NCI-H82 treated with DMSO at 0.1 percent for 48 hours (cell line): ENCODE results near the gene L1CAM.
"Not testable (repeated sequence)": the region's sequence is repeated elsewhere in the genome, so short reads cannot be mapped to it uniquely, and the experiment has no call there.

ENCODE experiments used
- DNase-seq: peaks from one replicate; lab custom pipeline; 2025; ENCODE audit not compliant: unreplicated experiment; lab: John Stamatoyannopoulos, UW

The L1CAM gene

DNA sequence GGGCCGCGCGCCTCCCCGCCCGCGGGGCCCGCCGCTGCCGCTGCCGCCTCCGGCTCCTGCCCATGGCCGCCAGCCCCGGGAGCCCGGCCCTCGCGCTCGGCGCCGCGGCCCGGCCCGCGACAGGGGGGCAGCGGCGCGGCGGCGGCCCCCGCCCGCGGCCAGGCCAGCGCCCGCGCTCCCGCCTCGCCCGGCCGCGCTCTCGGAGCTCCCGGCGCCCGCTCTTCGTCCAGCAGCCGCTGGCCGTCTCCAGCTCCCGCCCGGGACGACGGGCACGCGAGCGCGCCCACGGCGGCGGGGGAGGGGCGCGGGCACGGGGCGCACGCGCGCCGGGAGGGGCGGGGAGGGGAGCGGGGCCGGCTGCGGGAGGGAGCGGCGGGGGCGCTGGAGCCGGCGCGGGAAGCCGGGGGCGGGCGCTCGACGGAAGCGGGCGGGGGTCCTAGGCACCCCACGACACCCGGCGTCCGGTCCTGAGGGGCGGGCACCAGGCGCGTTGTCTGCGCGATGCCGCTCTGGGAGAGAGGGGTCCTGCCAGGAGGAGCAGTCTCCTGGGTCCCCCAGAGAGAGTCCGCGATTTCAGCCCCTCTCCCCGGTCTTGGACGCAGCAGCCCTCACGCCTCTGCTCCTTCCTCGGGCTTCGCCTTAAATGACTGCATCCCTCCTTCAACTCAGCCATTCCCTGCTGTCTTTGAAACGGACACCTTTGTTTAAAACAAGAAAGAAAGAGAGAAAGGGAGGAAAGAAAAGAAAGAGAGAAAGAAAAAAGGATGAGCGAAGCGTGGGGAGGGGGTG, 55.1 kb downstream of the L1CAM start:
- DNase-seq, result no peak

DNA sequence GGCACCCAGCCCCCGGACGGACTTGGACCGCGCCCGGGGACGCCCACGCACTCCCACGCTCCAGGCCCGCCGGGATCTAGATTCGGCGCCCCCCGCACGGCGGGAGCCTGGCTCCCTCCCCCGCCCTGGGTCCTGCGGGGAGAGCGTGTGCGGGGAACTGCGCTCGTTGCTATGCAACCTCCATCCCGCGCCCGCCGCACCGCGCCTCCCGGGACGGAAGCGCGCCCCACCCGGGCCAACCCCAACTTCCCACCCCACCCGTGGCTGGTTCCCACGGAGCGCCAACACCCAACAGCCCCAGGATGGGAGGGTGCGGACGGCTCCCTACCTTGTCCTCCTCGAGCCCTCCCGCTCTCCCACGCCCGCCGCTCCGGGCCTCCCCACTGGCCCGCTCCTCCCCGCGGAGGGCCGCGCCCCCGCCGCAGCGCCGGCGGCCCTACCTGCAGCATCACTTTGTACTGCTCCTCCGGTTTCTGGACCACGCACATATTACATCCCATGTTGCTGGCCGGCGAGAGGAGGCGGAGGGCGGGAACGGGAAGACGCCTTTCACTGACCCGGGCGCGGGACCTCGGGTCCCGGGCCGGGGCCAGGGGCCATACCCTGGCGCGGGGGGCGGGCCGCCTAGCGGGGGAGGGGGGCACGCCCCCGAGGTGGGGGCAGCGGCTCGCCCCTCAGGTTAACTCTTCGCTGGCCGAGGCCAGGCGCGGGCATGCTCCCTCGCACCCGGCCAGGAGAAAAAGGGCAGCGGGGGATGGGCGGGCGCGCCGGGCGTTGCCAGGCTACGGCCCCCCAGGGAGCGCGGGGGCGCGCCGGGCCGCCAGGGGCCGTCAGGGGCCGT, 56.0 kb downstream of the L1CAM start, which contains the start of gene PDZD4:
Gene PDZD4 (minus strand): TSS at position 746 of the 841 bp plus-strand sequence. CDS start 246 bp downstream, at position 500.
- DNase-seq, result no peak

GRCh38 chrX:153829549-153829798, 56.5 kb downstream of the L1CAM start:
- no peak for DNase-seq

DNA sequence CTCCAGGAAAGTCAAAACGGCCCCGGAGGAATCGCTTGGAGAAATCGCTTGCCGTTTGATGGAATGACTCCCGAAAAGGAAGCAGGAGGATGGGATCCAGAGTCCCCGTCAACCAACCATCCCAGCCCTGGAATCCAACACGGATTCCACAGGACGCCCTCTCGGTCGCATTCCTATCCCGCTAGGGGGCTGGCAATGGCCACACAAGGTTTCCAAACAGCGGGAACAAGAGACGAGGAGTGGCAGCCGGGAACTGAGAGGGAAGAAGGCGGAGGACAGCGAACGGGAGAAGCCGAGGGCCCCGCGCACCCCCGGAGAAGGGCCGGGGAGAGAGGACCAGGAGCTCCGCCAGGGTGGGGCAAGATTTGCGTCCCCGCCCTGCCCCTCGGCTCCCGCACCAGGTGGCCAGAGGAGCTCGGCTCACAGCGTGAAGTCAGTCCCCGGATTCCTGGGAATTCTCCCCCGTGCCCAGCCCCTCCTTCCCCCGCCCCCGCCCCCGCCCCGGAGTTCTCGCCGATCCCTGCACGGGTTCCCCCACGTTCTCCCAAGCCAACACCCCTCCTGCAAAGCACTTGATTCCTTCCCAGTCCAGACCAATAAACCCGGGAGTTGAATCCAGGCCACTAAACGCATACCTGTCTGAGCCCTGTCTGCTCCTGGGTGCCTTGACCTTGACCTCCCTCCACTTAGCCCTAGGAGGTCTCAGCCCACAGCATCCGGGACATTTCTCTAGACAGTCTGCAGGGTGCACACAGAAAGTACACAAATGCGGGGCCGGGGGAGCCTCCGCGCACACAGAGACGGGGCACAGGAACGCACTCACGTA, 57.0 kb downstream of the L1CAM start:
- DNase-seq, result no peak

DNA sequence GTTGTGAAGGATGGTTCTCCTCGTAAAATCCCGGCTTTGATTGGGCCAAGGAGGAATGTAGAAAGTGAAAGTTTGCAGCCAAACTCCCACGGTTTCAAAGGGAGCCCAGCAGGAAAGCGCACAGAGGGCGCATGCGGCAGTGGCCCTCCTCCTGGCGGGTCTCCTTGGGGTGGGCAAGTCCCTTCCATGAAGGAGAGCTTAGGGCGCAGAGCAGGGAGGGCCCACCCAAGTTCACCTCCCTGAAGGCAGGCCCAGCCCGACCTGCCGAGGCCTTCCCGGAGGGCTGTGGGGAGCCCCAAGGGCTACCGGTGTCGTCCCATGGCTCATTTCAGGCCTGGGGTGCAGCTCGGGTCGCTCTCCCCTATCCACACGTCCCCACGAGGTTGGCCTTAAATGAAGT, 57.7 kb downstream of the L1CAM start:
- DNase-seq, result no peak

- DNase-seq, result no peak
Observed at GRCh38 chrX:153827903-153828302, 58.1 kb downstream of the L1CAM start.

DNA sequence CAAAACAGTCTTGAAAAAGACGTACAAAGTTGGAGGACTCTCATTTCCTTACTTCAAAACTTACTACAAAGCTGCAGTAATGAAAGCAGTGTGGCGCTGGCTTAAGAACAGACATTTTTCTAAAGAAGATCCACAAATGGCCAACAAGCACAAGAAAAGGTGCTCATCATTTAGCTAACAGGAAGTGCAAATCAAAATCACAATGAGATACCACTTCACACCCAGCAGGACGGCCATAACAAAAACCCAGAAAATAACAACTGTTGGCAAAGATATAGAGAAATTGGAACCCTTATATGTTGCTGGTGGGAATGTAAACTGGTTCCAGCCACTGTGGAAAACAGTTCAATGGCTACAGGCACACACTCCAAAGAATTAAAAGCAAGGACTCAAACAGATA, 59.0 kb downstream of the L1CAM start:
- DNase-seq, result no peak

DNA sequence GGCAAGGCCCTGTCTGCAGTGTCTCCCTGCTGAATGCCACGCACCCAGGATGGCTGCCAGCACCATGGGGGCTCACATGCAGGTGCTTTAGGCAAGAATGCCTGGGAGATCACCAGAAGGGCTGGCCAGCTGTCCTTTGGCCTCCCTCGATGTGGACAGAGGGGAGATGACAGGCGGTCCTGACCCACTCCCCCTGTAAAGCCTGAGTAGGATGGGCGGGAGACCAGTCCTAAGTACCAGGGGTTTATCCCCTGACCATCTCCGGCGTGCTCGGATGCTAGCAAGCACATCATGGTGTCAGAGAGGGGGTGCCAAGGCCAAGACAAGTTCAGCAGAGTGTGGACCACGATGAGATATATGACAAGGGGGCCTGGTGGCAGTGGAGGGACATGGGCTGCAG, 60.9 kb downstream of the L1CAM start:
- DNase-seq, result no peak

DNA sequence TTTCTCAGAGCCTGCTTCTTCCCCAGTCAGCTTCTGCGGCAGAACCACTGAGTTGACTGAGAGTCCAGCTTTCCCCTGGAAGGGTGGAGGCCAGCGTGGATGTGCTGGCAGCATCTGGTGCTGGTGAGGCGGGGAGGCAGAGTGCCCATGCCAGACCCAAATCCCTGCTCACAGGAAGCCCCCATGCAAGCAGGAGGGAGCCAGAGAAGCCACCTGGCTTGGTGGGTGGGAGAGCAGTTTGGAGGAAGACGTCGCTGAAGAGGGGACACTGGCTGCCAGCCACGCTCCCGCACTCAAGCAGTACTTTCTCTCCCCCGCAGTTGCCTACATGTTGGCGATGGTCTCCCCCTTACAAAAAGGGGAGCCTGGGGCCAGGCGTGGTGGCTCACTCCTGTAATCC, 61.6 kb downstream of the L1CAM start:
- no peak for DNase-seq

- no peak for DNase-seq
Observed at GRCh38 chrX:153821066-153821465, 64.9 kb downstream of the L1CAM start.

- no peak for DNase-seq
Observed at GRCh38 chrX:153820601-153821000, 65.4 kb downstream of the L1CAM start.

- DNase-seq, result no peak
Observed at GRCh38 chrX:153819384-153820040, 66.5 kb downstream of the L1CAM start.

DNA sequence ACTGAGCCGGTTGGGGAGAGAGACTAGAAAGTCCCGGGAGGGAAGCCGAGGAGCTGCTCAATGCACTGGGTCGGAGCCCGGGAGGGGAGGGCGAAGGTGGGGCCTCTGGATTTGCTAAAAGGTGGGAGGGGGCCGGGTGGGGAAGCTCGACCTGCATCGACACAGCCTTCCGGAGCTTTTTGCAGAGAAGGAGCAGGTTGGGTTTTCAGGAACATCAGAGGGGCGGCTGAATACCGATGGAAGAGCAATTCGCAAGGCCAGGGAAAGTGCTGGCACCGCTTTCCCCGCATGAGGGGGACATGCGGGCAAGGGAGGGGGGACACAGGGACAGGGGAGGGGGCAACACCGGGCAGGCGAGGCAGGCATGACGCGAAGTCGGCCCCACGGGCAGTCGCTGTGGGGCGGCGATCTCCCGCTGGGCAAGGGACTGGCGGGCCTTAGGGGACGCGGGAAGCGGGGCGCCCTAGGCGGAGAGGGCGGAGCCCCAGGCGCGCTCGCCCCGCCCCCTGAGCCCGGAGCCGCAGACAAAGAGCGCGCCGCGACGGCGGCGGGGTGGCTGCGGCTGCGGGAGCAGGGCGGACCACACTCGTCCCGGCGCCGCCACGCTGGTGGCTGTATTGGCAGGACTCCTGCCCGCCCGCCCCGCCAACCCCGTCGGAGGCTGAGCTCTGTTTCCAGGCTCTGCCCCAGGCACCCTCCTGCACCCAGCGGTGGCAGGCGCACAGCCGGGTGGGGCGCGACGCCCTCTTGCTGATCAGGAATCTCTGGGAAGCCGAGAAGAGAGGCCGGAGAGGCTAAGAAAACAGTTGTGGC, 67.2 kb downstream of the L1CAM start:
- no peak for DNase-seq

DNA sequence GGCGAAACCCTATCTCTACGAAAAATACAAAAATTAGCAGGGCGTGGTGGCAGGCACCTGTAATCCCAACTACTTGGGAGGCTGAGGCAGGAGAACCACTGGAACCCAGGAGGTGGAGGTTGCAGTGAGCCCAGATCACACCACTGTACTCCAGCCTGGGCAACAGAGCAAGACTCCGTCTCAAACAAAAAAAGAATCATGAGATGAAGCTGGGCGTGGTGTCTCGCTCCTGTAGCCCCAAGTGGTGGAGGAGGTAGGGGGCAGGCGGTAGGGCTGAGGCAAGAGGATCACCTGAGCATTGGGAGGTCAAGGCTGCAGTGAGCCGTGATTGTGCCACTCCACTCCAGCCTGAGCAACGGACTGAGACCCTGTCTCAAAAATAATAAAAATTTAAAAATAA, 67.9 kb downstream of the L1CAM start:
- not testable (repeated sequence) for DNase-seq

DNA sequence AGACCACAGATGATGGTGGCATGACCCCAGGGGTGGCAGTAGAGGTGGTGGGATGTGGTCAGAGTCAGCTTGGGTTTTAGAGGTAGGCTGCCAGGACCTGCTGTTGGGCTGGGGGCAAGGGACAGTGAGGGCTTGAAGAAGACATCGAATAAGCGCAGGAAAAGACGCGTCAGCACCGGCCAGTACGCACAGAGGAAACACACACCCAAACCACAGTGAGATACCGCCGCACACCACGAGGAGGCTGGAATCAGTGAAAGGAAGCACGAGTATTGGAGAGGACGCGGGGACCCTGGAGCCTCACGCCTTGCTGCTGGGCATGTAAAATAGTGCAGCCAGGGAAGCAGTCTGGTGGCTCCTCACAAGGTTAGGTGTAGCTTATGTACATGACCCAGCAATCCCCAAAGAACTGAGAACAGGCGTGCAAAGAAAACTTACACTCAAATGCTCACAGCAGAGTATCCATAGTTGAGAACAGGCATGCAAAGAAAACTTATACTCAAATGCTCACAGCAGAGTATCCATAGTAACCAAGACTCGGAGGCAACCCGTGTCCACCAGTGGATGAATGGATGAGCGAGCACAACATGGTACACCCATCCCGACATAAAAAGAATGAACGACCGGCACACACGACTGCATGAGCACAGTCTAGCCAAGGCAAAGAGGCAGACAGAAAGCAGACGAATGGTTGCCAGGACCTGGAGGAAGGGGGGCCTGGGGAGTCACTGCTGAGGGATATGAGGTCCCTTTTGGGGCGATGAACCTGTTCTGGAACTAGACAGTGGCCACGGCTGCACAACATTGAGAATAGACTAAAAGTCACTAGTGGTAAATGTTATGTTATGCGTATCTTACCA, 68.9 kb downstream of the L1CAM start:
- no peak for DNase-seq

DNA sequence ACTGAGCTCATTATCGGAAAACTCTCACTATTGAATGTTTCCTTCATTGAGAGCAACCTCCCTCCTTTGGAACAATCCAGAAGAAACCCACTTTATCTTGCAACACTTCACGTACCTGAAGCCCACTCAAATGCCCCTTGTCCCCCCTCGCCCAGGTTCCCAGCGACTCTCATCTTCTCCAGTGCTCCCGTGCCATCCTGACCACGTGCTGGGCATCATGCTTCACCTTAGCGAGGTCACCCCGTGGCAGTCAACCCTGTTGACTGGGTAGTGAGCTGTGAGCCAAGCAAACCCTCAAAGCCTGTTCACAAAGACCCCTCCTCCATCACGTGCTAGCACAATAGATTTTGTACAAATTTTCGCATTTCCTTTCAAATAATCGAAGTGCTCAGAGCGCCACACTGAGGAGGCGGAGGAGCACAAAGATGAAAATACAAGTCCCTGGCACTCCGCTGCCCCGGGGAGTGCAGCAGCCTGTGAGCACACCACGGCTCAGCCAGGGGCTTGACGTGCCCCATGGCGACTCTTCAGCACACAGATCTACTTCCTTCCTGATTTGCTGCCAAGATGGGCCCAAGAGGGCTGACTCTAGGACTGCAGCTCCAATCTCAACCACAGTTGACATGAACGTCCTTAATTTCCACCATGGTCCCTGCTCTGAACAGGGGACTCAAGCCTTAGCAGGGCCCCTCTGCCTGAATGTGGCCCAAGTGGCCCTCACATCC, 71.2 kb downstream of the L1CAM start:
- no peak for DNase-seq

DNA sequence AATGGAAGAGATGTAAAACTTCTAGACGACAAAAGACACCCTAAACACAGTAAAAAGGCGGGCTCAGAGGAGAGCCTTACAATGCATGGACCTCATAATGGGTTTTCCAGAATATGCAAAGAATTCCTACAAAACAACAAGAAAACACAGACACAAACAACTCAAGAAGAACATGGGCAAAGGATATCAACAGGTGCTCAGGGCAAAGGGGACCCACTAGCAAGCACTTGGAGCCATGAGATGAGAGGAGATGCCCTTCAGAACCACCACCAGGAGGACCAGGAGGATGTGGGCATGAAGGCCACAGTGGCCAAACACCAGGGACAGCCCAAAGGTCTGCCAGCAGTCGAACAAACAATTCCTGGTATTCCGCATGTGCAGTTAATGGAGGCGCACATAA, 72.8 kb downstream of the L1CAM start:
- no peak for DNase-seq

- DNase-seq, result no peak
Observed at GRCh38 chrX:153812220-153812619, 73.8 kb downstream of the L1CAM start.
